SK-N-SH (cell line): Measurements from ENCODE around the gene PHOSPHO1.

Experiments
- CHD2 ChIP-seq: fragments of 150-350 bp; IDR thresholded peaks from 2 replicates; pipeline ENCODE4 v1.6.1; 2018; ENCODE audit warnings: low read length; ENCODE audit not compliant: partially characterized antibody
- CTCF ChIP-seq: fragments of 200-600 bp; sonication (generic); IDR thresholded peaks from 2 replicates; pipeline ENCODE4 v1.6.1; 2017; ENCODE audit warnings: antibody characterized with exemption, mild to moderate bottlenecking, moderate library complexity
- EP300 ChIP-seq, 2 experiments: IDR thresholded peaks; 2 replicates each; pipeline versions ENCODE4 v1.4.0 to v1.6.1; 2012; ENCODE audit warnings: borderline replicate concordance in 1 of 2, low read depth in 1 of 2, low read length in 1 of 2
- EZH2phosphoT487 ChIP-seq: fragments of 200-600 bp; sonication (generic); IDR thresholded peaks from 2 replicates; pipeline ENCODE4 v1.6.1; 2017; ENCODE audit warnings: low read depth, mixed run types, mild to moderate bottlenecking, antibody characterized with exemption, moderate library complexity, borderline replicate concordance
- MEF2A ChIP-seq: IDR thresholded peaks from 2 replicates; pipeline ENCODE4 v1.4.0; 2012; ENCODE audit warnings: low read depth, borderline replicate concordance
- MXI1 ChIP-seq: IDR thresholded peaks from 2 replicates; pipeline ENCODE4 v1.6.1; 2012; ENCODE audit warnings: mild to moderate bottlenecking, low read depth, low read length, improper control_type of control experiment
- POLR2AphosphoS5 ChIP-seq: IDR thresholded peaks from 2 replicates; pipeline ENCODE4 v1.6.1; 2012; ENCODE audit warnings: low read depth, low read length
- TAF1 ChIP-seq: IDR thresholded peaks from 2 replicates; pipeline ENCODE4 v1.6.1; 2012; ENCODE audit warnings: low read depth, mild to moderate bottlenecking, low read length, moderate library complexity, borderline replicate concordance

GRCh38 chr17:49258394-49258793, 27.8 kb upstream of the PHOSPHO1 start:
- TF ChIP-seq CTCF (no peak), EP300 (IDR thresholded peaks at IDR 0.05; ENCODE audit: borderline replicate concordance in 1 of 2, low read depth in 1 of 2, low read length in 1 of 2) (no peak), POLR2AphosphoS5 (no peak), MEF2A (no peak), EZH2phosphoT487 (no peak), TAF1 (no peak), CHD2 (no peak), MXI1 (no peak)
